Smooth muscle cell (in vitro differentiated cells): ENCODE data around the gene ACOT7. TPM values are rescaled to one million over a fixed set of nuclear protein-coding genes. Genes with fewer than 3 reads are reported as not detected.

Source experiments
- DNase-seq: peaks from one replicate; lab custom pipeline; 2025; ENCODE audit not compliant: unreplicated experiment; lab: John Stamatoyannopoulos, UW
- H2AFZ ChIP-seq: fragments of 200-600 bp; sonication (generic); 2 replicates; pipeline ENCODE4 v1.6.0; 2016; ENCODE audit warnings: antibody characterized with exemption, low read depth, mild to moderate bottlenecking
- H3F3A ChIP-seq: fragments of 200-600 bp; sonication (generic); 2 replicates; pipeline ENCODE4 v1.6.0; 2017; ENCODE audit warnings: antibody characterized with exemption, low read depth
- H3K27ac ChIP-seq: fragments of 200-600 bp; sonication (generic); 2 replicates; pipeline ENCODE4 v1.5.1; 2016; ENCODE audit warnings: low read depth, mild to moderate bottlenecking
- H3K27me3 ChIP-seq: fragments of 200-600 bp; sonication (generic); 2 replicates; pipeline ENCODE4 v1.6.1; 2016; ENCODE audit warnings: low read depth, mild to moderate bottlenecking
- H3K36me3 ChIP-seq: fragments of 200-600 bp; sonication (generic); 2 replicates; pipeline ENCODE4 v1.5.1; 2016; ENCODE audit warnings: low read depth
- H3K4me1 ChIP-seq: fragments of 200-600 bp; sonication (generic); 2 replicates; pipeline ENCODE4 v1.5.1; 2016; ENCODE audit warnings: low read depth
- H3K4me2 ChIP-seq: fragments of 200-600 bp; sonication (generic); 2 replicates; pipeline ENCODE4 v1.6.0; 2016; ENCODE audit warnings: mild to moderate bottlenecking
- H3K4me3 ChIP-seq: fragments of 200-600 bp; sonication (generic); 2 replicates; pipeline ENCODE4 v1.5.1; 2016; ENCODE audit warnings: mild to moderate bottlenecking
- H3K79me2 ChIP-seq: fragments of 200-600 bp; sonication (generic); 2 replicates; pipeline ENCODE4 v1.6.0; 2016; ENCODE audit warnings: low read depth, mild to moderate bottlenecking
- H3K9ac ChIP-seq: fragments of 200-600 bp; sonication (generic); 2 replicates; pipeline ENCODE4 v1.6.0; 2016; ENCODE audit warnings: low read depth
- H3K9me3 ChIP-seq: fragments of 200-600 bp; sonication (generic); replicated peaks from 2 replicates; pipeline ENCODE4 v1.5.1; 2016; ENCODE audit warnings: low read depth
- H4K20me1 ChIP-seq: fragments of 200-600 bp; sonication (generic); 2 replicates; pipeline ENCODE4 v1.6.0; 2016; ENCODE audit warnings: low read depth
- CTCF ChIP-seq: fragments of 200-600 bp; sonication (generic); IDR thresholded peaks from 2 replicates; pipeline ENCODE4 v1.5.1; 2017; ENCODE audit warnings: borderline replicate concordance, mild to moderate bottlenecking, antibody characterized with exemption; ENCODE audit not compliant: insufficient read depth, poor library complexity, severe bottlenecking
- WGBS: methylation state at CpG from one replicate; pipeline ENCODE4 v1.1.7; 2016; ENCODE audit warnings: low lambda C conversion rate; 5-methylcytosine and 5-hydroxymethylcytosine counted together
- polyA plus RNA-seq: library from polyadenylated mRNA; unstranded; fragments of >200 nt; fragmentation: Nextera tagmentation; extraction: Ambion mirVana; gene quantifications from 2 replicates; pipeline ENCODE4 v1.2.1, GENCODE V29; 2016
- total RNA-seq: library from RNA; depleted of rRNA; stranded (reverse); fragments of >200 nt; gene quantifications from 2 replicates; pipeline ENCODE4 v1.2.3, GENCODE V29; 2014

ACOT7 gene
- total and polyA plus RNA-seq, 2 experiments from 2014 or later: 19.5 to 53.8 TPM

GRCh38 chr1:6427441-6428390 is 34.1 kb upstream of the ACOT7 start:
- no peaks in the 10 kb centered on the region for H3K79me2 ChIP-seq
- H3K27ac ChIP-seq: no peak overlapping the region
- H3K4me1 ChIP-seq: peaks cover 7% of the 10 kb centered on the region
- no peaks in the 10 kb centered on the region for H4K20me1 ChIP-seq
- no peak for TF ChIP-seq CTCF
- no peak overlapping the region for H3K4me3 ChIP-seq
- no peaks in the 10 kb centered on the region for H3K36me3 ChIP-seq
- no peak for DNase-seq
- peaks cover 54% of the 10 kb centered on the region for H3K27me3 ChIP-seq
- no peaks in the 10 kb centered on the region for H3K9me3 ChIP-seq
- H3K4me2 ChIP-seq: no peak overlapping the region
- no peak overlapping the region for H3K9ac ChIP-seq
- 87% methylated on average over 25 of the region's 26 CpGs for WGBS
- no peak overlapping the region for H2AFZ ChIP-seq
- no peaks in the 10 kb centered on the region for H3F3A ChIP-seq

GRCh38 chr1:6426972-6427350 is 33.4 kb upstream of the ACOT7 start:
- peaks cover 62% of the 10 kb centered on the region for H3K27me3 ChIP-seq
- 80% methylated on average over 10 of the region's 10 CpGs for WGBS
- no peaks in the 10 kb centered on the region for H3K36me3 ChIP-seq
- H3K79me2 ChIP-seq: no peaks in the 10 kb centered on the region
- no peaks in the 10 kb centered on the region for H3K9me3 ChIP-seq
- H3K9ac ChIP-seq: no peak overlapping the region
- peaks cover 7% of the 10 kb centered on the region for H3K4me1 ChIP-seq
- H2AFZ ChIP-seq: no peak overlapping the region
- H3K4me2 ChIP-seq: no peak overlapping the region
- H3F3A ChIP-seq: no peaks in the 10 kb centered on the region
- no peak for DNase-seq
- no peak for TF ChIP-seq CTCF
- no peaks in the 10 kb centered on the region for H4K20me1 ChIP-seq
- no peak overlapping the region for H3K27ac ChIP-seq
- no peak overlapping the region for H3K4me3 ChIP-seq

- no peak overlapping the region for H2AFZ ChIP-seq
- no peak overlapping the region for H3K4me3 ChIP-seq
- H3K27ac ChIP-seq: no peak overlapping the region
- no peak overlapping the region for H3K4me2 ChIP-seq
- H3K9me3 ChIP-seq: no peaks in the 10 kb centered on the region
- no peak for TF ChIP-seq CTCF
- no peaks in the 10 kb centered on the region for H3F3A ChIP-seq
- peaks cover 7% of the 10 kb centered on the region for H3K4me1 ChIP-seq
- H3K9ac ChIP-seq: no peak overlapping the region
- no peaks in the 10 kb centered on the region for H3K79me2 ChIP-seq
- no peaks in the 10 kb centered on the region for H3K36me3 ChIP-seq
- peaks cover 67% of the 10 kb centered on the region for H3K27me3 ChIP-seq
- 86% methylated on average over 7 of the region's 9 CpGs for whole genome bisulfite sequencing
- H4K20me1 ChIP-seq: no peaks in the 10 kb centered on the region
- DNase-seq: no peak
Observed at GRCh38 chr1:6426277-6426971, 32.9 kb upstream of the ACOT7 start.
